Skeletal muscle tissue (tissue), 4 donors: Measurements from ENCODE around the gene MZF1. TPM values are rescaled to one million over a fixed set of nuclear protein-coding genes. Genes with fewer than 3 reads are reported as not detected.
"Not testable (repeated sequence)": the region's sequence is repeated elsewhere in the genome, so short reads cannot be mapped to it uniquely, and the experiment has no call there.

Experiments
- H3K27ac ChIP-seq: one replicate; pipeline ENCODE4 v1.7.0; 2013; ENCODE audit warnings: mild to moderate bottlenecking, low read depth, low read length, inconsistent platforms
- H3K27me3 ChIP-seq, 3 donors: one replicate each; pipeline ENCODE4 v1.7.0; 2013; ENCODE audit warnings: low read length in 3 of 3; ENCODE audit not compliant: control insufficient read depth in 3 of 3, insufficient read depth in 3 of 3
- H3K36me3 ChIP-seq, 3 donors: one replicate each; pipeline ENCODE4 v1.7.0; 2013; ENCODE audit warnings: low read length in 3 of 3; ENCODE audit not compliant: control insufficient read depth in 3 of 3, insufficient read depth in 3 of 3
- H3K4me1 ChIP-seq, 3 donors: one replicate each; pipeline ENCODE4 v1.7.0; 2013; ENCODE audit warnings: low read length in 3 of 3, mild to moderate bottlenecking in 3 of 3; ENCODE audit not compliant: control insufficient read depth in 3 of 3, insufficient read depth in 3 of 3
- H3K4me3 ChIP-seq, 3 donors: one replicate each; pipeline ENCODE4 v1.7.0; 2013; ENCODE audit warnings: low read length in 3 of 3
- H3K9ac ChIP-seq, 3 donors: one replicate each; pipeline ENCODE4 v1.7.0; 2013; ENCODE audit warnings: low read length in 3 of 3, mild to moderate bottlenecking in 3 of 3, moderate library complexity in 2 of 3, low read depth in 1 of 3
- H3K9me3 ChIP-seq, 3 donors: one replicate each; pipeline ENCODE4 v1.7.0; 2013; ENCODE audit warnings: low read length in 3 of 3; ENCODE audit not compliant: control insufficient read depth in 3 of 3
- total RNA-seq: library from RNA; depleted of rRNA; stranded (reverse); fragments of >200 nt; gene quantifications from one replicate; pipeline ENCODE4 v1.2.3, GENCODE V29; 2014
- donor health status: Osteomylitis.

Gene MZF1
- total RNA-seq, 1 donor from 2014 or later = 6.8 TPM

DNA sequence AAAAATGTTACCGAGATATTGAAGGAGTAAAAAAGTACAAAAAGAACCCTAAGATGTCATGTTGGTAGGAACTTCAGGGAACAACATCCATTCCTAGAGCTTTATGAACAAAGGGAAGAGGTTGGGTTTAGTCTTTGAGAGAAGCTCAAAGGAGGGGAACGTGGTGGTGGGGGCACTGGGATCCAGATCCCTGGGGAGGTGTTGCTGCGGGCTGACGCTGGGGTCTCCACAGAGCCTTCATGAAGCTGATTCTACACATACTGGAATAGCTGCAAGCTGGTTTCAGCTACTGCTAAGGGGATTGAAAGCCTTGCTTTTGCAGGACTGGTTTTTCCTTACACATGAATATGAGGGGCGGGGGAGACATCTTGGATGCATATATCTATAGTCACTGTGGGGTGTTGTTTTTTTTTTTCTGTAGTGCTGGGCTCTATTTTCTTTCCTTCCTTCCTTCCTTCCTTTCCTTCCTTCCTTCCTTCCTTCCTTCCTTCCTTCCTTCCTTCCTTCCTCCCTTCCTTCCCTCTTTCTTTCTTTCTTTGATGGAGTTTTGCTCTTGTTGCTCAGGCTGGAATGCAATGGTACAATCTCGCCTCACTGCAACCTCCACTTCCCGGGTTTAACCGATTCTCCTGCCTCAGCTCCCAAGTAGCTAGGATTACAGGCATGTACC lies 6.5 kb upstream of the MZF1 start:
- H3K9ac ChIP-seq = no peak overlapping the region
- H3K4me3 ChIP-seq = no peak overlapping the region
- H3K27me3 ChIP-seq = no peaks in the 10 kb centered on the region
- no peak overlapping the region for H3K27ac ChIP-seq
- H3K36me3 ChIP-seq = peaks cover 7 to 23% (median 20%) of the 10 kb centered on the region in 3 donors
- H3K9me3 ChIP-seq = no peaks in the 10 kb centered on the region
- peaks cover 9 to 22% (median 10%) of the 10 kb centered on the region in 3 donors for H3K4me1 ChIP-seq

- Histone ChIP-seq H3K9me3 (no peaks in the 10 kb centered on the region), H3K9ac (no peak overlapping the region), H3K36me3 (peaks cover 0 to 18% (median 16%) of the 10 kb centered on the region in 3 donors), H3K27ac (no peak overlapping the region), H3K4me3 (no peak overlapping the region), H3K27me3 (no peaks in the 10 kb centered on the region), H3K4me1 (peaks cover 12 to 34% (median 19%) of the 10 kb centered on the region in 3 donors)
Measured at GRCh38 chr19:58578012-58578925, 5.1 kb upstream of the MZF1 start.

- not testable (repeated sequence) for H3K27me3 ChIP-seq, H3K27ac ChIP-seq
- peaks cover 0 to 11% (median 9%) of the 10 kb centered on the region in 3 donors for H3K36me3 ChIP-seq
Measured at GRCh38 chr19:58577581-58577980, 4.4 kb upstream of the MZF1 start.

GRCh38 chr19:58575183-58576041 lies 2.3 kb upstream of the MZF1 start:
- Histone ChIP-seq H3K4me1 (peaks cover 15 to 35% (median 19%) of the 10 kb centered on the region in 3 donors), H3K9me3 (no peaks in the 10 kb centered on the region), H3K27me3 (no peaks in the 10 kb centered on the region), H3K4me3 (peak overlapping the region; percentile 74 to 96 (median 95)), H3K27ac (peak overlapping the region; percentile 90), H3K9ac (peak overlapping the region; percentile 88 to 94 (median 94)), H3K36me3 (peaks cover 7 to 13% (median 9%) of the 10 kb centered on the region in 3 donors)

More at GRCh38 chr19:58577581-58577980, 4.4 kb upstream of the MZF1 start:
- H3K9me3 ChIP-seq, H3K9ac ChIP-seq, H3K4me3 ChIP-seq: not testable (repeated sequence)
- H3K4me1 ChIP-seq = peaks cover 12 to 35% (median 19%) of the 10 kb centered on the region in 3 donors

- peaks cover 20 to 24% (median 21%) of the 10 kb centered on the region in 3 donors for H3K36me3 ChIP-seq
- peak overlapping the region; percentile 97 for H3K27ac ChIP-seq
- no peaks in the 10 kb centered on the region for H3K9me3 ChIP-seq
- no peaks in the 10 kb centered on the region for H3K27me3 ChIP-seq
- peak overlapping the region; percentile 94 to 99 (median 97) for H3K4me3 ChIP-seq
- peak overlapping the region; percentile 86 to 98 (median 97) for H3K9ac ChIP-seq
- peaks cover 15 to 35% (median 19%) of the 10 kb centered on the region in 3 donors for H3K4me1 ChIP-seq
Measured at GRCh38 chr19:58573658-58574164, 576 bp upstream of the MZF1 start.

GRCh38 chr19:58572026-58572817 lies 913 bp downstream of the MZF1 start:
- Histone ChIP-seq H3K27ac (peak overlapping the region; percentile 97), H3K27me3 (no peaks in the 10 kb centered on the region), H3K4me3 (peak overlapping the region; percentile 94 to 99 (median 97)), H3K4me1 (peaks cover 15 to 30% (median 19%) of the 10 kb centered on the region in 3 donors), H3K9ac (peak overlapping the region; percentile 18 to 98 (median 97)), H3K9me3 (no peaks in the 10 kb centered on the region), H3K36me3 (peaks cover 19 to 28% (median 27%) of the 10 kb centered on the region in 3 donors)

GRCh38 chr19:58571575-58571947 lies 1.6 kb downstream of the MZF1 start:
- Histone ChIP-seq H3K9me3 (no peaks in the 10 kb centered on the region), H3K4me1 (peaks cover 15 to 30% (median 19%) of the 10 kb centered on the region in 3 donors), H3K27me3 (no peaks in the 10 kb centered on the region), H3K27ac (no peak overlapping the region), H3K36me3 (peaks cover 21 to 30% (median 27%) of the 10 kb centered on the region in 3 donors), H3K4me3 (no peak overlapping the region), H3K9ac (peak overlapping the region in 1 of 3 donors; percentile 47)

- peaks cover 21 to 30% (median 27%) of the 10 kb centered on the region in 3 donors for H3K36me3 ChIP-seq
- peak overlapping the region in 1 of 3 donors; percentile 33 for H3K9ac ChIP-seq
- no peak overlapping the region for H3K4me3 ChIP-seq
- no peak overlapping the region for H3K27ac ChIP-seq
- no peaks in the 10 kb centered on the region for H3K9me3 ChIP-seq
- H3K4me1 ChIP-seq = peaks cover 14 to 29% (median 19%) of the 10 kb centered on the region in 3 donors
- H3K27me3 ChIP-seq = no peaks in the 10 kb centered on the region
Measured at GRCh38 chr19:58570770-58571574, 2.2 kb downstream of the MZF1 start.
